K562 (cell line): Measurements from ENCODE around the gene TUBB4B. TPM values are rescaled to one million over a fixed set of nuclear protein-coding genes. Genes with fewer than 3 reads are reported as not detected.

Experiments
- ARID1B ChIP-seq: fragments of 450-650 bp; IDR thresholded peaks from 2 replicates; pipeline ENCODE4 v1.6.1; 2016; ENCODE audit warnings: antibody characterized with exemption, mild to moderate bottlenecking, inconsistent platforms
- HSF4 ChIP-seq: fragments of 250-450 bp; sonication (Bioruptor Pico); IDR thresholded peaks from 2 replicates; pipeline ENCODE4 v2.1.2; 2022; ENCODE audit warnings: mild to moderate bottlenecking, moderate library complexity, borderline replicate concordance
- MAFK ChIP-seq: IDR thresholded peaks from 2 replicates; pipeline ENCODE4 v1.6.1; 2011; ENCODE audit warnings: low read length, improper control_type of control experiment
- MBD1 ChIP-seq: fragments of 250-450 bp; sonication (Bioruptor Pico); IDR thresholded peaks from 2 replicates; pipeline ENCODE4 v1.8.0; 2022; ENCODE audit warnings: inconsistent platforms
- POLR2G ChIP-seq: fragments of 200-400 bp; formaldehyde crosslinking; IDR thresholded peaks from 2 replicates; pipeline ENCODE4 v1.6.1; 2017; ENCODE audit warnings: low read depth, mild to moderate bottlenecking, antibody characterized with exemption, low read length, moderate library complexity
- RBFOX2 ChIP-seq: fragments of 200-400 bp; formaldehyde crosslinking; IDR thresholded peaks from 2 replicates; pipeline ENCODE4 v1.6.1; 2017; ENCODE audit warnings: low read depth, mild to moderate bottlenecking, low read length, moderate library complexity
- SMAD2 ChIP-seq: fragments of 150-350 bp; IDR thresholded peaks from 2 replicates; pipeline ENCODE4 v1.6.1; 2014; ENCODE audit warnings: low read depth, mild to moderate bottlenecking, low read length
- ZNF354B ChIP-seq: fragments of 250-450 bp; sonication (Bioruptor Pico); IDR thresholded peaks from 2 replicates; pipeline ENCODE4 v1.4.0; 2020
- polyA plus RNA-seq, 8 experiments: library from polyadenylated mRNA; depleted of rRNA in 4 of 8; stranded (reverse) in 5 of 8; unstranded in 3 of 8; fragments of >200 nt; fragmentation: Nextera tagmentation in 2 of 8; fragmentation: Illumina TruSeq in 1 of 8; extraction: Ambion mirVana in 2 of 8; extraction: Trizol in 1 of 8; gene quantifications; 2 replicates each; pipeline versions ENCODE4 v1.2.1 to v1.2.3, GENCODE V29; 2011 to 2014; ENCODE audit warnings: inconsistent platforms in 1 of 8, missing spikeins in 1 of 8
- total RNA-seq, 7 experiments: library from RNA; depleted of rRNA in 6 of 7; stranded (reverse); fragments of >200 nt in 6 of 7; fragmentation: Illumina TruSeq in 2 of 7; extraction: Trizol in 2 of 7; gene quantifications; 2 replicates each; pipeline versions ENCODE4 v1.2.1 to v1.2.3, GENCODE V29; 2011 to 2021; ENCODE audit warnings: low replicate concordance in 1 of 7
- TF ChIP-seq, protein P1 (sequence below), 2 experiments: IDR thresholded peaks in 1 of 2; conservative IDR thresholded peaks in 1 of 2; 2 replicates each; pipeline ENCODE4 v1.6.1; 2016; ENCODE audit warnings: low read depth in 2 of 2, mild to moderate bottlenecking in 1 of 2, missing compliant biosample characterization in 1 of 2, missing genetic modification characterization in 1 of 2, moderate library complexity in 1 of 2

The TUBB4B gene
- total and polyA plus RNA-seq, 9 of the 15 experiments (the other 6 are each of a cell fraction or from before 2014, with no cell fraction given) = 24.1 to 443 (median 268) TPM

- TF ChIP-seq, protein P1, sequence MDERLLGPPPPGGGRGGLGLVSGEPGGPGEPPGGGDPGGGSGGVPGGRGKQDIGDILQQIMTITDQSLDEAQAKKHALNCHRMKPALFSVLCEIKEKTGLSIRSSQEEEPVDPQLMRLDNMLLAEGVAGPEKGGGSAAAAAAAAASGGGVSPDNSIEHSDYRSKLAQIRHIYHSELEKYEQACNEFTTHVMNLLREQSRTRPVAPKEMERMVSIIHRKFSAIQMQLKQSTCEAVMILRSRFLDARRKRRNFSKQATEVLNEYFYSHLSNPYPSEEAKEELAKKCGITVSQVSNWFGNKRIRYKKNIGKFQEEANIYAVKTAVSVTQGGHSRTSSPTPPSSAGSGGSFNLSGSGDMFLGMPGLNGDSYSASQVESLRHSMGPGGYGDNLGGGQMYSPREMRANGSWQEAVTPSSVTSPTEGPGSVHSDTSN (CRISPR knock-in tag; IDR thresholded peaks at IDR 0.05; ENCODE audit: low read depth) = no peak
- TF ChIP-seq, protein P1 (tag; conservative IDR thresholded peaks at IDR 0.05; ENCODE audit: low read depth) = no peak
- TF ChIP-seq ARID1B = no peak
- TF ChIP-seq MBD1 = no peak
- 0 out of 2 replicates have a peak, but pooled peaks have one; percentile 17 for TF ChIP-seq POLR2G
- TF ChIP-seq MAFK = no peak
- no peak for TF ChIP-seq ZNF354B (CRISPR knock-in tag)
- TF ChIP-seq HSF4 (CRISPR knock-in tag) = no peak
- TF ChIP-seq RBFOX2 = peak; percentile 35; the same call in 1 of the 2 replicates
- no peak for TF ChIP-seq SMAD2
Observed at GRCh38 chr9:137266162-137266527, 25.1 kb downstream of the TUBB4B start (continued).
